GM12878 (cell line): ENCODE measurements around the gene CYP2J2. TPM values are rescaled to one million over a fixed set of nuclear protein-coding genes. Genes with fewer than 3 reads are reported as not detected.

Experiments used
- ATAC-seq: fragments of 200-7000 bp; cut with Tn5 transposase; 3 replicates; pipeline ENCODE4 v1.9.1; 2020; ENCODE audit warnings: mild to moderate bottlenecking, moderate library complexity
- BruUV-seq: library from RNA; stranded (reverse); fragments of 400-500 nt; replicated peaks from 2 replicates; lab custom pipeline; 2021; lab: Mats Ljungman, UMichigan
- CTCF ChIA-PET: fragments of 300-600 bp; sonication (Branson Sonifier 250); formaldehyde crosslinking; extraction: SDS; loops from one replicate; lab custom pipeline; 2021; ENCODE audit warnings: inconsistent platforms; lab: Yijun Ruan, JAX
- POLR2A ChIA-PET: fragments of 350-600 bp; formaldehyde crosslinking; extraction: SDS; loops from one replicate; lab custom pipeline; 2021; ENCODE audit warnings: inconsistent platforms; lab: Charles Lee
- RAD21 ChIA-PET: fragments of 300-600 bp; sonication (Branson Sonifier 250); formaldehyde crosslinking; loops from one replicate; lab custom pipeline; 2023; ENCODE audit warnings: antibody characterized with exemption; ENCODE audit not compliant: unreplicated experiment; lab: Charles Lee
- SMC1A ChIA-PET: fragments of 300-600 bp; sonication (Branson Sonifier 250); formaldehyde crosslinking; loops from one replicate; lab custom pipeline; 2023; ENCODE audit not compliant: unreplicated experiment, uncharacterized antibody; lab: Charles Lee
- DNase-seq: peaks from one replicate; pipeline ENCODE4 v3.0.0-alpha.2; 2011; ENCODE audit warnings: low read depth, low spot score
- FAIRE-seq: peaks from 3 replicates; lab custom pipeline; 2011; peaks lifted over from hg19 to GRCh38; lab: Jason Lieb, UNC
- H2AFZ ChIP-seq: 2 replicates; pipeline ENCODE4 v1.6.0; 2011; ENCODE audit warnings: low read depth, low read length, control low read depth; ENCODE audit not compliant: control insufficient read depth
- H3K27ac ChIP-seq: 2 replicates; pipeline ENCODE4 v1.5.1; 2011; ENCODE audit warnings: control low read depth; ENCODE audit not compliant: control insufficient read depth, insufficient read depth
- H3K27me3 ChIP-seq, 2 experiments: replicated peaks in 1 of 2; 2 replicates each; pipeline versions ENCODE4 v1.6.0 to v1.6.1; 2011; ENCODE audit warnings: low read length in 1 of 2; ENCODE audit not compliant: control insufficient read depth in 2 of 2, insufficient read depth in 2 of 2
- H3K36me3 ChIP-seq, 2 experiments: 2 replicates each; pipeline ENCODE4 v1.5.1; 2011; ENCODE audit warnings: low read length in 1 of 2; ENCODE audit not compliant: control insufficient read depth in 2 of 2, insufficient read depth in 2 of 2
- H3K4me1 ChIP-seq: 2 replicates; pipeline ENCODE4 v1.6.1; 2011; ENCODE audit warnings: mild to moderate bottlenecking, low read length, moderate library complexity, mixed read lengths; ENCODE audit not compliant: control insufficient read depth, insufficient read depth
- H3K4me2 ChIP-seq: 2 replicates; pipeline ENCODE4 v1.6.0; 2011; ENCODE audit warnings: control low read depth; ENCODE audit not compliant: control insufficient read depth, insufficient read depth
- H3K4me3 ChIP-seq: fragments of 200-600 bp; sonication (generic); 2 replicates; pipeline ENCODE4 v1.5.1; 2016
- H3K79me2 ChIP-seq: 2 replicates; pipeline ENCODE4 v1.6.0; 2011; ENCODE audit warnings: low read length; ENCODE audit not compliant: control insufficient read depth, insufficient read depth
- H3K9ac ChIP-seq: 2 replicates; pipeline ENCODE4 v1.8.0; 2011; ENCODE audit warnings: low read length, control low read depth, mixed read lengths; ENCODE audit not compliant: control insufficient read depth, insufficient read depth
- H3K9me3 ChIP-seq: replicated peaks from 3 replicates; pipeline ENCODE4 v1.5.1; 2011; ENCODE audit warnings: mild to moderate bottlenecking, low read length; ENCODE audit not compliant: control insufficient read depth, insufficient read depth
- H4K20me1 ChIP-seq: 2 replicates; pipeline ENCODE4 v1.6.0; 2011; ENCODE audit not compliant: control insufficient read depth, insufficient read depth
- CBX5 ChIP-seq: sonication (generic); IDR thresholded peaks from 2 replicates; pipeline ENCODE4 v1.6.1; 2016; ENCODE audit warnings: low read depth, moderate library complexity, mild to moderate bottlenecking, inconsistent platforms
- IKZF1 ChIP-seq: fragments of 450-650 bp; conservative IDR thresholded peaks from 2 replicates; pipeline ENCODE4 v1.6.1; 2017; ENCODE audit warnings: antibody characterized with exemption, mild to moderate bottlenecking
- IRF4 ChIP-seq: IDR thresholded peaks from 2 replicates; pipeline ENCODE4 v1.6.1; 2011; ENCODE audit warnings: low read depth, low read length
- SUPT20H ChIP-seq: IDR thresholded peaks from 2 replicates; pipeline ENCODE4 v1.6.1; 2011; ENCODE audit warnings: low read depth, mild to moderate bottlenecking, low read length, moderate library complexity, borderline replicate concordance; ENCODE audit not compliant: control insufficient read depth
- ZNF24 ChIP-seq: fragments of 450-650 bp; IDR thresholded peaks from 2 replicates; pipeline ENCODE4 v1.6.1; 2017; ENCODE audit warnings: antibody characterized with exemption, mild to moderate bottlenecking
- ZNF622 ChIP-seq: fragments of 450-650 bp; IDR thresholded peaks from 2 replicates; pipeline ENCODE4 v1.6.1; 2017; ENCODE audit warnings: mild to moderate bottlenecking, inconsistent platforms
- WGBS: methylation state at CpG from one replicate; pipeline ENCODE4 v1.1.6; 2016; ENCODE audit warnings: low lambda C conversion rate; ENCODE audit not compliant: insufficient replicate concordance, insufficient coverage; ENCODE audit errors: missing lambda C conversion rate; 5-methylcytosine and 5-hydroxymethylcytosine counted together
- in situ Hi-C: fragments of 300-500 bp; cut with MboI; formaldehyde crosslinking; loops from 9 replicates; pipeline ENCODE4 v1.14.3; 2018; ENCODE audit warnings: mixed read lengths
- intact Hi-C: fragments of 100-400 bp; cut with micrococcal nuclease; formaldehyde crosslinking; loops from one replicate; pipeline ENCODE4 v1.14.2; 2022; ENCODE audit not compliant: unreplicated experiment
- polyA plus RNA-seq, 11 experiments: library from polyadenylated mRNA; depleted of rRNA in 4 of 11; unstranded in 6 of 11; stranded (reverse) in 5 of 11; fragments of >200 nt; fragmentation: Nextera tagmentation in 4 of 11; fragmentation: Illumina TruSeq in 1 of 11; extraction: Ambion mirVana in 4 of 11; extraction: Trizol in 1 of 11; gene quantifications; 1 replicate in 1 of 11; 2 replicates in 10 of 11; pipeline versions ENCODE4 v1.2.1 to v1.2.3, GENCODE V29; 2011 to 2016; ENCODE audit warnings: inconsistent platforms in 2 of 11, missing spikeins in 2 of 11, low read depth in 1 of 11
- total RNA-seq, 4 experiments: library from RNA; depleted of rRNA in 3 of 4; stranded (reverse); fragments of >200 nt in 3 of 4; fragmentation: Illumina TruSeq in 1 of 4; extraction: Trizol in 1 of 4; gene quantifications; 2 replicates each; pipeline versions ENCODE4 v1.2.1 to v1.2.3, GENCODE V29; 2013 to 2021
- TF ChIP-seq, protein P1 (sequence below): fragments of 450-650 bp; IDR thresholded peaks from 2 replicates; pipeline ENCODE4 v1.6.1; 2018; ENCODE audit warnings: borderline replicate concordance, mild to moderate bottlenecking; ENCODE audit not compliant: partially characterized antibody

Gene CYP2J2
- total and polyA plus RNA-seq, 10 of the 15 experiments (the other 5 are each of a cell fraction or from before 2014, with no cell fraction given), result 0.06 to 0.34 (median 0.10) TPM; not detected in 3

DNA sequence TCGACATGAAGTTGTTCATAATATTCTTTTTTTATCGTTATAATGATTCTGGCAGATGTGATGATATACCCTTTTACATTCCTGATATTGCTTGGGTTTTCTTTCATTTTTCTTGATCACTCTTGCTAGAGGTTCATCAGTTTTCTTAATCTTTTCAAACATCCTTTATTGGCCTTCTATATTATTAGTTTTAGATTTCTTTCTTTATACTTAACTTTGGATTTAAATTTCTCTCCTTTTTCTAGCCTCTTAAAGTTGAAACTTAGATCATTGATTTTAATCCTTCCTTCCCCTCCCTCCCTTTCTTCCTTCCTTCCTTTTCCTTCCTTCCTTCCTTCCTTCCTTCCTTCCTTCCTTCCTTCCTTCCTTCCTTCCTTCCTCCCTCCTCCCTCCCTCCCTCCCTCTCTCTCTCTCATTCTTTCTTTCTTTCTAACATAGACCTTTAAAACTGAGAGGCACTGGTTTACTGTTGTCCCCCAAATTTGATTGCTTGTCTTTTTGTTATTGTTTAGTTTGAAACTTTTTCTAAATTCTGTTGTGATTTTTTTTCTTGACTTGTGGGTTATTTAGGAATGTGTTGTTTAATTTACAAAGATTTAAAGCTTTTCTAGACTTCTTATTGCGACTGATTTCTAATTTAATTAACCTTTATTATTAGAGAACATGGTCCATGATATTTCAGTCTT is 80.2 kb downstream of the CYP2J2 start:
- no peak overlapping the region for H3K27ac ChIP-seq
- CTCF ChIA-PET, result no interaction called here
- intact Hi-C loops, result no loop called here

More for the DNA sequence above, 80.2 kb downstream of the CYP2J2 start:
- H2AFZ ChIP-seq, result no peak overlapping the region
- BruUV-seq, result no TSS peak
- H3K27me3 ChIP-seq, result no peaks in the 10 kb centered on the region
- H3K9me3 ChIP-seq, result no peaks in the 10 kb centered on the region
- no peak overlapping the region for H3K9ac ChIP-seq
- no peak for ATAC-seq
- no peak overlapping the region for H3K4me3 ChIP-seq
- no peaks in the 10 kb centered on the region for H4K20me1 ChIP-seq
- ChIA-PET POLR2A (no interaction called here), RAD21 (no interaction called here), SMC1A (no interaction called here)
- H3K79me2 ChIP-seq, result no peaks in the 10 kb centered on the region
- no peaks in the 10 kb centered on the region for H3K4me1 ChIP-seq
- FAIRE-seq, result no peak
- no peak overlapping the region for H3K4me2 ChIP-seq
- TF ChIP-seq ZNF24 (no peak), IKZF1 (no peak), IRF4 (no peak), SUPT20H (no peak), ZNF622 (no peak), CBX5 (no peak)
- TF ChIP-seq, protein P1, sequence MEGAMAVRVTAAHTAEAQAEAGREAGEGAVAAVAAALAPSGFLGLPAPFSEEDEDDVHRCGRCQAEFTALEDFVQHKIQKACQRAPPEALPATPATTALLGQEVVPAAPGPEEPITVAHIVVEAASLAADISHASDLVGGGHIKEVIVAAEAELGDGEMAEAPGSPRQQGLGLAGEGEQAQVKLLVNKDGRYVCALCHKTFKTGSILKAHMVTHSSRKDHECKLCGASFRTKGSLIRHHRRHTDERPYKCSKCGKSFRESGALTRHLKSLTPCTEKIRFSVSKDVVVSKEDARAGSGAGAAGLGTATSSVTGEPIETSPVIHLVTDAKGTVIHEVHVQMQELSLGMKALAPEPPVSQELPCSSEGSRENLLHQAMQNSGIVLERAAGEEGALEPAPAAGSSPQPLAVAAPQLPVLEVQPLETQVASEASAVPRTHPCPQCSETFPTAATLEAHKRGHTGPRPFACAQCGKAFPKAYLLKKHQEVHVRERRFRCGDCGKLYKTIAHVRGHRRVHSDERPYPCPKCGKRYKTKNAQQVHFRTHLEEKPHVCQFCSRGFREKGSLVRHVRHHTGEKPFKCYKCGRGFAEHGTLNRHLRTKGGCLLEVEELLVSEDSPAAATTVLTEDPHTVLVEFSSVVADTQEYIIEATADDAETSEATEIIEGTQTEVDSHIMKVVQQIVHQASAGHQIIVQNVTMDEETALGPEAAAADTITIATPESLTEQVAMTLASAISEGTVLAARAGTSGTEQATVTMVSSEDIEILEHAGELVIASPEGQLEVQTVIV, result no peak
- in situ Hi-C loops, result no loop called here
- WGBS, result 60% methylated on average over 3 of the region's 3 CpGs
- no peak for DNase-seq
- peaks cover 0 to 1% of the 10 kb centered on the region in 2 experiments; a peak in 3 of 4 replicates for H3K36me3 ChIP-seq
